SK-N-MC (cell line): Measurements from ENCODE around the gene CADPS2.

Experiments used
- DNase-seq: peaks from one replicate; pipeline ENCODE4 v3.0.0-alpha.2; 2011; ENCODE audit warnings: low read depth, low spot score
- H3K27ac ChIP-seq: fragments of 200-600 bp; sonication (generic); 2 replicates; pipeline ENCODE4 v1.5.1; 2016; ENCODE audit warnings: mixed run types
- H3K36me3 ChIP-seq: fragments of 200-600 bp; sonication (generic); 2 replicates; pipeline ENCODE4 v1.6.1; 2017; ENCODE audit warnings: antibody characterized with exemption, low read length, mixed read lengths; ENCODE audit not compliant: insufficient read depth
- H3K4me3 ChIP-seq: fragments of 200-600 bp; sonication (generic); 2 replicates; pipeline ENCODE4 v1.5.1; 2016
- H3K9ac ChIP-seq: fragments of 200-600 bp; sonication (generic); 2 replicates; pipeline ENCODE4 v1.8.0; 2017; ENCODE audit warnings: mixed run types, mixed read lengths; ENCODE audit not compliant: insufficient read length
- H3K9me3 ChIP-seq: fragments of 200-600 bp; sonication (generic); 2 replicates; pipeline ENCODE4 v1.6.1; 2017; ENCODE audit warnings: low read depth, mild to moderate bottlenecking, antibody characterized with exemption, low read length, moderate library complexity, mixed read lengths
- EZH2 ChIP-seq: fragments of 200-600 bp; sonication (generic); IDR thresholded peaks from one replicate; pipeline ENCODE4 v1.6.1; 2017; ENCODE audit warnings: antibody characterized with exemption
- FOXP2 ChIP-seq: optimal IDR thresholded peaks from 2 replicates; pipeline ENCODE3; 2011; ENCODE audit warnings: mild to moderate bottlenecking, moderate library complexity; ENCODE audit not compliant: insufficient read depth; ENCODE audit errors: extremely low read length, control extremely low read depth
- POLR2AphosphoS5 ChIP-seq: IDR thresholded peaks from 2 replicates; pipeline ENCODE4 v1.6.1; 2012; ENCODE audit warnings: mild to moderate bottlenecking, low read depth, low read length, borderline replicate concordance

CADPS2 gene

DNA sequence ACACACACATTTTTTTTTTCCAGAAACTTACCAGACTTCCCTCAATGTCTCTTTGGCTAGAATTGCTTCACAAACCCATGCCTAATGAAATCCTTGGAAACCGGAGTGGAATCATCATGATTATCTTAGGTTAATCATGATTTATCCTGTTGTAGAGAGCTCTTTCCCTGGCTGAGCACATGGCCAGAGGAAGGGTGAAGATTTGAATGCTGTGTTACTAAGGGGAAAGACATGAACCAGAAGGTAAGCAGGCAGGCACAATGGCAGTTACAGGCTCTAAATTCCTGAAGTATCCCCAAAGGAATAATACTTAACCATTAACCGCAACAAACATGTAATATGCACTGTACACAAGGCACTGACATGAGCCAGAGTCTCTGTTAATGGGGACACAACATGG is 179.4 kb downstream of the CADPS2 start:
- DNase-seq, result no peak
- Histone ChIP-seq H3K36me3 (no peaks in the 10 kb centered on the region; the same call in 1 of the 2 replicates), H3K27ac (no peak overlapping the region), H3K4me3 (no peak overlapping the region), H3K9me3 (no peaks in the 10 kb centered on the region), H3K9ac (no peak overlapping the region)
- TF ChIP-seq POLR2AphosphoS5, result no peak
- no peak for TF ChIP-seq EZH2
- TF ChIP-seq FOXP2, result no peak

DNA sequence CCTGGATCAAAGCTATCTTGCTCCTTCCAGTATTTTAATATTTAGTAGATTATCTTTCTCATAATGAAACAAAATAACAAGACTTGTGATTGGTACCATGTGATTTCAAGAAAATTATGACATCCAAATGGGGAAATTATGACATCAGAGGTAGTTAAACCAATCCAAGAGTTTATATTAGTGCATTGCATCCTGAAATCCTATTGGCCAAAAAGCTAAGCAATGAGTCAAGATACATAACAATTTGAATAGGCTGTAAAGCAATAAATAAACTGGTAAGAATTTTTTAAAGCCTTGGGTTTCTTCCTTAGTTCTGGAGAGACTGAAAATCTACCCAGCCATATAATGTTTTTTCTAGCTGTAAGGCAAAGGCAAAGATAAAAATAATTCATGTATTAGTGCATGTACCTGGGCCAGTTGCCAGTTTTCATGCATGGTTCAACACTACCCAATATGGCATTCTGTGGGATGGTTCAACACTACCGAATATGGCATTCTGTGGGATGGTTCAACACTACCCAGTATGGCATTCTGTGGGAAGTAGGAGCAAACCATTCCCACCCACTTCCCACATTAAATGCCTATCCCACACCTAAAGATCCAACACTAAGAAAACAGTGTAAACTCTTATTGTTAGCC is 183.3 kb downstream of the CADPS2 start, which contains the start of gene RNF148:
Gene RNF148, minus strand, starts transcription at position 51 of the 639 bp plus-strand sequence. CDS start 172 bp downstream, outside the sequence.
- Histone ChIP-seq H3K27ac (no peak within 1 kb of the TSS), H3K9ac (no peak within 1 kb of the TSS), H3K4me3 (no peak within 1 kb of the TSS), H3K36me3 (no peaks in the 10 kb centered on the region; the same call in 1 of the 2 replicates), H3K9me3 (no peaks in the 10 kb centered on the region)
- TF ChIP-seq POLR2AphosphoS5, result no peak
- no peak for TF ChIP-seq FOXP2
- no peak for TF ChIP-seq EZH2
- no peak for DNase-seq

DNA sequence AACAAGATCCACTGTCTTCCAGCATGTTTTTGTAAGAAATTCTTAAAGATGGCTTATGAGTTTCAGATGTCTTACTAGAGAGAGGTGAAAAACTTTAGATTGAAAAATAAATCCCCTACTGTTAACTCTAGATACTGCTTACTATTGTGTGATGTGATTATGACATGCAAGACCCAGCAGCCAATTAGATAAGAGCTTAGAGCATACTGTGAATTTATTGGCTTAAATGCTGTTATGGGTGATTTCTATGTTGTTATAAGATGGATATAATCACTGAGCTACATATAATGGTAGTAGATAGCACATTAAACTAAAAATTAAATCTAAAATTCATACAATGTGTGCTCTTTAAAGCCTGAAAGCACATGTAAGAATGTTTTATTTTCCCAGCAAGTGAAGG is 187.2 kb downstream of the CADPS2 start, which contains the start of gene RNF133:
Gene RNF133, minus strand, starts transcription at position 101 of the 400 bp plus-strand sequence. CDS start 199 bp downstream, outside the sequence.
- TF ChIP-seq FOXP2 (no peak), EZH2 (no peak), POLR2AphosphoS5 (no peak)
- DNase-seq, result no peak
- no peaks in the 10 kb centered on the region for H3K9me3 ChIP-seq

DNA sequence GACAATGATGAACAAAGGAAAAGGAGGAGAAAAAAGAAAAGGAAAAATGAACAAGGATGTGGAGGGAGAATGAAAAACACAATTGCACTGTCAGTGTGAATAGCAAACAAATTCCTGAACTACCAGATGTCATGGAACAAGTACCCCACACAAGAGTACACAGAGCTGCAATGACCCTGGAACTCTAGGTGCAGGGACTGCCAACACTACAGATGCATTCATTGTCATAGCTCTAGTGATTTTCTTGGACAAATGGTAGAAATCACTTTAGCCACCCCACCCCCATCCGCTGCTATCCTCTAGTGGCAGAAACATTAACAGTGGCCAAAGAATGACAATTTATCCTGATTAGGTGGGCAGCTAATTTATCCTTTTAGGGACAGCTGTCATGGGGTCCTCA is 190.4 kb downstream of the CADPS2 start:
- no peak for DNase-seq
- H3K9me3 ChIP-seq, result no peaks in the 10 kb centered on the region; the same call in 1 of the 2 replicates

More for the DNA sequence above, 187.2 kb downstream of the CADPS2 start, which contains the start of gene RNF133:
- H3K9ac ChIP-seq, result no peak within 1 kb of the TSS
- H3K4me3 ChIP-seq, result no peak within 1 kb of the TSS
- H3K27ac ChIP-seq, result no peak within 1 kb of the TSS
- H3K36me3 ChIP-seq, result no peaks in the 10 kb centered on the region; the same call in 1 of the 2 replicates

DNA sequence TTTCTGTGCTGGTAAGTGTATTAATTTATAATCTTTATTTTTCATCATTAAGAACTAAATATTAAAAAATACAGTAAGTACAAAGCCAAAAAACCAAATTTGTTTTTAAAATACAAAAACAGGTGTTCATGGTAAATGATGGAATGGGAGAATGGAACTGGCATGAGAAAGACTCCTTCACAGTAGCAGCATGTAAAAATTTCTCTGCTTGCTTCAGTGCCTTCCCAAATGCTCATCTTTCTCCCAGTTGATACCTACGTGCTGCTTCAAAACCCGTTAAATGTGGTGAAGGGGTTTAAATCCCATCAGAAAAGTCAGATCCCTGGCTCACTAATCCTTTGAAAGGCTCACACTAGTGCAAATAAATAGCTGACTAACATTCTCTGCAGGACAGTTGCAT is 191.6 kb downstream of the CADPS2 start:
- Histone ChIP-seq H3K27ac (no peak overlapping the region), H3K9ac (no peak overlapping the region), H3K36me3 (no peaks in the 10 kb centered on the region), H3K4me3 (no peak overlapping the region), H3K9me3 (no peaks in the 10 kb centered on the region; the same call in 1 of the 2 replicates)
- DNase-seq, result no peak
- TF ChIP-seq EZH2, result no peak
- no peak for TF ChIP-seq POLR2AphosphoS5
- TF ChIP-seq FOXP2, result no peak

More for the DNA sequence above, 190.4 kb downstream of the CADPS2 start:
- H3K27ac ChIP-seq, result no peak overlapping the region
- no peak overlapping the region for H3K9ac ChIP-seq
- no peak overlapping the region for H3K4me3 ChIP-seq
- TF ChIP-seq POLR2AphosphoS5, result no peak
- no peak for TF ChIP-seq FOXP2
- no peak for TF ChIP-seq EZH2
- H3K36me3 ChIP-seq, result no peaks in the 10 kb centered on the region

DNA sequence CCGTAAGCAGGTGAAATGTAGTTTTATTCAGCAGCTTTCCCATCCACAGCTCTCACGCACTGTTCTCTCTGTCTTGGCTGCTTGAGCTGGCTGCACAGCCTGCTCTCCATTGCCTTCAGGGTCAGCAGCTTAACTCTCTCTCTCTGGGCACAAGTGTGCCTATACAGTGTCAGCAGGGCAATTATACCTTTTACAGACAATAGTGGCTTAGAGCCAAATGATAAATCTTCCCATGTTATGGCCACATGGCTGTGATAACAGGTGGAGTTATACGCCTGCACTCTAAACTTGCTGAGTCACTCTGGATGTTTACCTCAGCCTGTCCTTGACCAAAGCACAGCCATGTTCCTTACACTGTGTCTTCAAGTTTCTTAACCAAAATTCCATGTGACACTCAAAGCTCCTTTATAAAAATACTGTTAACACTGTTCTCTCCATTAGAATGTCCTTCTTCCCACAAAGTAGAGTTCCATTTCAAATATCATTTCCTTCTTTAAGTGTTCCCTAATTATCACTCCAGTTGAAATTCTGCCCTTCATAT is 193.4 kb downstream of the CADPS2 start:
- no peak overlapping the region for H3K4me3 ChIP-seq
- TF ChIP-seq POLR2AphosphoS5 (no peak), FOXP2 (no peak), EZH2 (no peak)
- no peak overlapping the region for H3K9ac ChIP-seq
- DNase-seq, result no peak
- no peak overlapping the region for H3K27ac ChIP-seq
- H3K36me3 ChIP-seq, result no peaks in the 10 kb centered on the region
- H3K9me3 ChIP-seq, result no peaks in the 10 kb centered on the region; the same call in 1 of the 2 replicates

DNA sequence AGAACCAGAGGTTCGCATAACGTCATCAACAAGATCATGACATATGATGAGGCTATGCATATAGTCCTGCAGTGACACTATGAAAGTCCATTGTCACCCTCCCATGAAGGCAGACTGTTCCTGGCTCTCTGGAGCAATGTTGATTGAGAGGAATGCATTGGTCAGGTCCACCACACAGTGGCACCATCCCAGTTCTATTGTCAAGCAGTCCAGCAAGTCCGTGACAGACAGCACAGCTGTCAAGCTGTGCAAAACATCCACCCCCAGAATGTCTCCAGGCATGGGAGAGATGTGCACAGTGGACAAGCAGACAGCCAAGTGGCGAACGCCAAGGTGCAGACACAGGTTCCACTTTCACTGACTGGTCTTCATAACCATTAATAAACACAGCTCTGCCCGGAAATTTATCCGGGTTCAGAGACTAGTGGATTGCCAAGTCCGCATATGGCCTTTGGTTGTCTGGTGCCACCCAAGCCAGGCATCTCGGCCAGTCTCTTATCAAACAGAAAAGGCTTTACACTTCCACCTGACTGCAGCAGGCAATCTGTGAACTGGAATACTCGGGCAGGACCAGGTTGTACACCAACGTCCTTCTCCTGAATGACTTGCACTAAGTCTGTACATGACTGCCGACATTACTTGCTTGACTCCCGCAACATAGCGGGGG is 194.6 kb downstream of the CADPS2 start:
- TF ChIP-seq POLR2AphosphoS5 (no peak), FOXP2 (no peak), EZH2 (no peak)
- no peaks in the 10 kb centered on the region for H3K36me3 ChIP-seq
- DNase-seq, result no peak
- no peak overlapping the region for H3K27ac ChIP-seq
- no peak overlapping the region for H3K9ac ChIP-seq
- H3K4me3 ChIP-seq, result no peak overlapping the region
- H3K9me3 ChIP-seq, result no peaks in the 10 kb centered on the region; the same call in 1 of the 2 replicates
